Activated T-helper 2 cell treated with anti-CD3 and anti-CD28 coated beads, Interferon-gamma antibody, Interleukin-2, Interleukin-4, amounts not matched to agents 10 μg/mL and 5 μg/mL and 100 μg/mL, durations not matched to agents 14 hours and 24 hours and 36 hours (primary cell): ENCODE data around the gene TNS3. TPM values are rescaled to one million over a fixed set of nuclear protein-coding genes. Genes with fewer than 3 reads are reported as not detected.
A peak's percentile ranks its signal among the peaks of the same experiment; 100 is the strongest.

ENCODE experiments used
- DNase-seq: peaks from one replicate; pipeline ENCODE4 v3.0.0; 2021; ENCODE audit warnings: low spot score
- H3K27ac Mint-ChIP-seq: one replicate; pipeline ENCODE4 v1.8.0; 2021; ENCODE audit warnings: mixed read lengths
- H3K27me3 Mint-ChIP-seq: one replicate; pipeline ENCODE4 v1.8.0; 2021; ENCODE audit warnings: low read depth, mixed read lengths
- H3K36me3 Mint-ChIP-seq: one replicate; pipeline ENCODE4 v1.8.0; 2021; ENCODE audit warnings: low read depth, mixed read lengths
- H3K4me1 Mint-ChIP-seq: one replicate; pipeline ENCODE4 v1.8.0; 2021; ENCODE audit warnings: low read depth, mixed read lengths
- H3K4me3 Mint-ChIP-seq: one replicate; pipeline ENCODE4 v1.8.0; 2021; ENCODE audit warnings: low read depth, mild to moderate bottlenecking, moderate library complexity, mixed read lengths
- H3K9me3 Mint-ChIP-seq: one replicate; pipeline ENCODE4 v1.8.0; 2021; ENCODE audit warnings: mixed read lengths
- intact Hi-C: fragments of 100-400 bp; cut with micrococcal nuclease; formaldehyde crosslinking; loops from one replicate; pipeline ENCODE4 v1.15.1; 2023
- total RNA-seq: library from RNA; stranded (reverse); gene quantifications from 2 replicates; pipeline ENCODE4 v1.2.3, GENCODE V29; 2022

TNS3 gene
- total RNA-seq, 1 donor from 2014 or later, result 5.3 TPM

GRCh38 chr7:47255441-47255840 lies 326.5 kb downstream of the TNS3 start:
- Mint-ChIP-seq H3K36me3 (no peaks in the 10 kb centered on the region), H3K27ac (no peak overlapping the region), H3K4me3 (no peak overlapping the region), H3K4me1 (peaks cover 2% of the 10 kb centered on the region), H3K27me3 (peaks cover 15% of the 10 kb centered on the region), H3K9me3 (no peaks in the 10 kb centered on the region)
- intact Hi-C loops, result loop anchor here (2.0 kb wide), 1 partner anchor 1333 kb away; no protein-coding TSS in a partner anchor
- DNase-seq, result no peak

- intact Hi-C loops, result loop anchor here (2.0 kb wide), 1 partner anchor 1332 kb away; no protein-coding TSS in a partner anchor
- Mint-ChIP-seq H3K4me1 (peaks cover 2% of the 10 kb centered on the region), H3K4me3 (peak overlapping the region; percentile 68), H3K27ac (no peak overlapping the region), H3K27me3 (peaks cover 15% of the 10 kb centered on the region), H3K36me3 (no peaks in the 10 kb centered on the region), H3K9me3 (no peaks in the 10 kb centered on the region)
- no peak for DNase-seq
Observed at GRCh38 chr7:47255007-47255406, 326.9 kb downstream of the TNS3 start.

- Mint-ChIP-seq H3K9me3 (no peaks in the 10 kb centered on the region), H3K27ac (no peak overlapping the region), H3K4me1 (peaks cover 2% of the 10 kb centered on the region), H3K36me3 (no peaks in the 10 kb centered on the region), H3K4me3 (peak overlapping the region; percentile 68), H3K27me3 (peaks cover 18% of the 10 kb centered on the region)
- intact Hi-C loops, result loop anchor here (2.0 kb wide), 1 partner anchor 1332 kb away; no protein-coding TSS in a partner anchor
- DNase-seq, result peak; percentile 41
Observed at GRCh38 chr7:47254081-47254977, 327.6 kb downstream of the TNS3 start.

GRCh38 chr7:47253650-47254080 lies 328.2 kb downstream of the TNS3 start:
- Mint-ChIP-seq H3K36me3 (no peaks in the 10 kb centered on the region), H3K27ac (no peak overlapping the region), H3K4me3 (peak overlapping the region; percentile 37), H3K27me3 (peaks cover 18% of the 10 kb centered on the region), H3K4me1 (peaks cover 2% of the 10 kb centered on the region), H3K9me3 (no peaks in the 10 kb centered on the region)
- no peak for DNase-seq
- intact Hi-C loops, result loop anchor here (2.0 kb wide), 1 partner anchor 1331 kb away; no protein-coding TSS in a partner anchor

- intact Hi-C loops, result no loop called here
- Mint-ChIP-seq H3K27ac (no peak overlapping the region), H3K36me3 (no peaks in the 10 kb centered on the region), H3K4me1 (peaks cover 2% of the 10 kb centered on the region), H3K9me3 (no peaks in the 10 kb centered on the region), H3K27me3 (peaks cover 17% of the 10 kb centered on the region), H3K4me3 (no peak overlapping the region)
- no peak for DNase-seq
Observed at GRCh38 chr7:47252675-47253074, 329.2 kb downstream of the TNS3 start.

- Mint-ChIP-seq H3K27ac (no peak overlapping the region), H3K27me3 (peaks cover 13% of the 10 kb centered on the region), H3K4me1 (peaks cover 2% of the 10 kb centered on the region), H3K4me3 (no peak overlapping the region), H3K36me3 (no peaks in the 10 kb centered on the region), H3K9me3 (no peaks in the 10 kb centered on the region)
- DNase-seq, result no peak
- intact Hi-C loops, result no loop called here
Observed at GRCh38 chr7:47249361-47249760, 332.6 kb downstream of the TNS3 start.

- intact Hi-C loops, result no loop called here
- no peak overlapping the region for H3K4me3 Mint-ChIP-seq
- peaks cover 11% of the 10 kb centered on the region for H3K27me3 Mint-ChIP-seq
- H3K36me3 Mint-ChIP-seq, result no peaks in the 10 kb centered on the region
- no peak overlapping the region for H3K27ac Mint-ChIP-seq
- peaks cover under 1% of the 10 kb centered on the region for H3K4me1 Mint-ChIP-seq
- no peaks in the 10 kb centered on the region for H3K9me3 Mint-ChIP-seq
- no peak for DNase-seq
Observed at GRCh38 chr7:47248797-47249196, 333.1 kb downstream of the TNS3 start.

GRCh38 chr7:47247132-47247531 lies 334.8 kb downstream of the TNS3 start:
- DNase-seq, result no peak
- H3K36me3 Mint-ChIP-seq, result no peaks in the 10 kb centered on the region
- H3K4me1 Mint-ChIP-seq, result no peaks in the 10 kb centered on the region
- H3K4me3 Mint-ChIP-seq, result no peak overlapping the region
- no peaks in the 10 kb centered on the region for H3K9me3 Mint-ChIP-seq
- intact Hi-C loops, result no loop called here
- H3K27me3 Mint-ChIP-seq, result peaks cover 3% of the 10 kb centered on the region
- H3K27ac Mint-ChIP-seq, result no peak overlapping the region

- H3K9me3 Mint-ChIP-seq, result no peaks in the 10 kb centered on the region
- no peak overlapping the region for H3K4me3 Mint-ChIP-seq
- no peaks in the 10 kb centered on the region for H3K36me3 Mint-ChIP-seq
- no peaks in the 10 kb centered on the region for H3K4me1 Mint-ChIP-seq
- no peak overlapping the region for H3K27ac Mint-ChIP-seq
- intact Hi-C loops, result no loop called here
- peaks cover 2% of the 10 kb centered on the region for H3K27me3 Mint-ChIP-seq
- DNase-seq, result no peak
Observed at GRCh38 chr7:47244692-47245091, 337.2 kb downstream of the TNS3 start.

- Mint-ChIP-seq H3K27ac (no peak overlapping the region), H3K27me3 (no peaks in the 10 kb centered on the region), H3K4me1 (no peaks in the 10 kb centered on the region), H3K4me3 (no peak overlapping the region), H3K9me3 (no peaks in the 10 kb centered on the region), H3K36me3 (no peaks in the 10 kb centered on the region)
- no peak for DNase-seq
- intact Hi-C loops, result no loop called here
Observed at GRCh38 chr7:47241112-47242065, 340.5 kb downstream of the TNS3 start.

GRCh38 chr7:47239931-47240421 lies 341.9 kb downstream of the TNS3 start:
- H3K27ac Mint-ChIP-seq, result no peak overlapping the region
- no peak overlapping the region for H3K4me3 Mint-ChIP-seq
- DNase-seq, result no peak
- H3K36me3 Mint-ChIP-seq, result no peaks in the 10 kb centered on the region
- H3K9me3 Mint-ChIP-seq, result no peaks in the 10 kb centered on the region
- intact Hi-C loops, result no loop called here
- H3K4me1 Mint-ChIP-seq, result no peaks in the 10 kb centered on the region
- no peaks in the 10 kb centered on the region for H3K27me3 Mint-ChIP-seq

GRCh38 chr7:47239034-47239433 lies 342.9 kb downstream of the TNS3 start:
- intact Hi-C loops, result no loop called here
- no peaks in the 10 kb centered on the region for H3K9me3 Mint-ChIP-seq
- no peak overlapping the region for H3K4me3 Mint-ChIP-seq
- no peak overlapping the region for H3K27ac Mint-ChIP-seq
- no peaks in the 10 kb centered on the region for H3K27me3 Mint-ChIP-seq
- no peaks in the 10 kb centered on the region for H3K4me1 Mint-ChIP-seq
- DNase-seq, result no peak
- no peaks in the 10 kb centered on the region for H3K36me3 Mint-ChIP-seq
